GM23338 (cell line): ENCODE data around the gene COPB2. TPM values are rescaled to one million over a fixed set of nuclear protein-coding genes. Genes with fewer than 3 reads are reported as not detected.

Experiments
- ATAC-seq: fragments of 200-7000 bp; cut with Tn5 transposase; 3 replicates; pipeline ENCODE4 v1.9.1; 2020
- DNase-seq: peaks from one replicate; pipeline ENCODE4 v3.0.0-alpha.2; 2015; ENCODE audit warnings: low spot score
- H2AFZ ChIP-seq: fragments of 200-600 bp; sonication (generic); 2 replicates; pipeline ENCODE4 v1.8.0; 2016; ENCODE audit warnings: antibody characterized with exemption, mild to moderate bottlenecking, moderate library complexity
- H3F3A ChIP-seq: fragments of 200-600 bp; sonication (generic); replicated peaks from 2 replicates; pipeline ENCODE4 v1.8.0; 2017; ENCODE audit warnings: antibody characterized with exemption, mixed run types, low read depth
- H3K27ac ChIP-seq: fragments of 200-600 bp; sonication (generic); 2 replicates; pipeline ENCODE4 v1.6.1; 2016; ENCODE audit warnings: low read depth
- H3K27me3 ChIP-seq: fragments of 200-600 bp; sonication (generic); 2 replicates; pipeline ENCODE4 v1.8.0; 2016; ENCODE audit warnings: mild to moderate bottlenecking, mixed run types, moderate library complexity; ENCODE audit not compliant: insufficient read depth
- H3K36me3 ChIP-seq: fragments of 200-600 bp; sonication (generic); 2 replicates; pipeline ENCODE4 v1.8.0; 2016; ENCODE audit warnings: mild to moderate bottlenecking; ENCODE audit not compliant: insufficient read depth
- H3K4me1 ChIP-seq: fragments of 200-600 bp; sonication (generic); 2 replicates; pipeline ENCODE4 v1.8.0; 2016; ENCODE audit warnings: mild to moderate bottlenecking, moderate library complexity; ENCODE audit not compliant: insufficient read depth
- H3K4me2 ChIP-seq: fragments of 200-600 bp; sonication (generic); 2 replicates; pipeline ENCODE4 v1.7.1; 2017; ENCODE audit warnings: mixed run types
- H3K4me3 ChIP-seq: fragments of 200-600 bp; sonication (generic); 2 replicates; pipeline ENCODE4 v1.6.1; 2016; ENCODE audit warnings: mixed run types
- H3K79me2 ChIP-seq: fragments of 200-600 bp; sonication (generic); replicated peaks from 2 replicates; pipeline ENCODE4 v1.8.0; 2017; ENCODE audit warnings: mild to moderate bottlenecking; ENCODE audit not compliant: insufficient read depth
- H3K9me2 ChIP-seq: fragments of 200-600 bp; sonication (generic); 2 replicates; pipeline ENCODE4 v1.8.0; 2017; ENCODE audit not compliant: insufficient read depth
- H4K20me1 ChIP-seq: fragments of 200-600 bp; sonication (generic); replicated peaks from 2 replicates; pipeline ENCODE4 v1.8.0; 2017; ENCODE audit warnings: mild to moderate bottlenecking; ENCODE audit not compliant: insufficient read depth
- H3K27ac Mint-ChIP-seq: 2 replicates; pipeline ENCODE4 v1.8.0; 2020; ENCODE audit warnings: inconsistent platforms, mild to moderate bottlenecking, moderate library complexity, mixed read lengths
- H3K27me3 Mint-ChIP-seq: 3 replicates; pipeline ENCODE4 v1.8.0; 2022; ENCODE audit warnings: low read depth, mild to moderate bottlenecking, moderate library complexity, mixed read lengths, inconsistent platforms; ENCODE audit not compliant: insufficient read depth, poor library complexity
- H3K36me3 Mint-ChIP-seq: 3 replicates; pipeline ENCODE4 v1.8.0; 2021; ENCODE audit warnings: low read depth, mild to moderate bottlenecking, inconsistent platforms, moderate library complexity, mixed read lengths
- H3K4me1 Mint-ChIP-seq: 3 replicates; pipeline ENCODE4 v1.8.0; 2020; ENCODE audit warnings: mild to moderate bottlenecking, inconsistent platforms, mixed read lengths
- H3K4me3 Mint-ChIP-seq: 3 replicates; pipeline ENCODE4 v1.8.0; 2021; ENCODE audit warnings: moderate library complexity, mild to moderate bottlenecking, inconsistent platforms, mixed read lengths
- H3K9me3 Mint-ChIP-seq: 3 replicates; pipeline ENCODE4 v1.8.0; 2020; ENCODE audit warnings: moderate library complexity, mild to moderate bottlenecking, inconsistent platforms, mixed read lengths
- CREB1 ChIP-seq: fragments of 250-450 bp; sonication (Bioruptor Pico); IDR thresholded peaks from 2 replicates; pipeline ENCODE4 v1.5.0; 2020; ENCODE audit warnings: low read depth, mild to moderate bottlenecking, moderate library complexity
- EZH2 ChIP-seq: fragments of 200-600 bp; sonication (generic); IDR thresholded peaks from one replicate; pipeline ENCODE4 v1.8.0; 2017; ENCODE audit warnings: antibody characterized with exemption, mild to moderate bottlenecking, low read depth; ENCODE audit not compliant: unreplicated experiment
- EZH2phosphoT487 ChIP-seq: fragments of 200-600 bp; sonication (generic); IDR thresholded peaks from one replicate; pipeline ENCODE4 v1.8.1; 2018; ENCODE audit warnings: antibody characterized with exemption; ENCODE audit not compliant: unreplicated experiment
- JUNB ChIP-seq: IDR thresholded peaks from one replicate; pipeline ENCODE4 v1.6.1; 2016; ENCODE audit warnings: antibody characterized with exemption; ENCODE audit not compliant: unreplicated experiment
- NANOG ChIP-seq: IDR thresholded peaks from 2 replicates; pipeline ENCODE4 v1.6.1; 2016; ENCODE audit warnings: antibody characterized with exemption, borderline replicate concordance
- POLR2AphosphoS5 ChIP-seq: IDR thresholded peaks from 2 replicates; pipeline ENCODE4 v1.6.1; 2016; ENCODE audit warnings: antibody characterized with exemption, low read depth
- STAT1 ChIP-seq: IDR thresholded peaks from one replicate; pipeline ENCODE4 v1.6.1; 2016; ENCODE audit warnings: antibody characterized with exemption; ENCODE audit not compliant: unreplicated experiment
- ZNF114 ChIP-seq: fragments of 250-450 bp; sonication (Bioruptor Pico); IDR thresholded peaks from 2 replicates; pipeline ENCODE4 v1.5.0; 2020; ENCODE audit warnings: mild to moderate bottlenecking, moderate library complexity
- ZNF331 ChIP-seq: fragments of 250-450 bp; sonication (Bioruptor Pico); IDR thresholded peaks from 2 replicates; pipeline ENCODE4 v1.5.0; 2020; ENCODE audit warnings: low read depth, mild to moderate bottlenecking, moderate library complexity
- ZNF462 ChIP-seq: fragments of 250-450 bp; sonication (Bioruptor Pico); IDR thresholded peaks from 2 replicates; pipeline ENCODE4 v1.5.0; 2020; ENCODE audit warnings: mild to moderate bottlenecking, moderate library complexity
- polyA plus RNA-seq: library from polyadenylated mRNA; unstranded; fragments of >200 nt; fragmentation: Nextera tagmentation; extraction: Ambion mirVana; gene quantifications from 2 replicates; pipeline ENCODE4 v1.2.1, GENCODE V29; 2016
- total RNA-seq: library from RNA; depleted of rRNA; stranded (reverse); fragments of >200 nt; shearing (Covaris generic); gene quantifications from 2 replicates; pipeline ENCODE4 v1.2.3, GENCODE V29; 2014
- TF ChIP-seq, protein P1 (sequence below), 2 experiments: fragments of 200-600 bp in 1 of 2; sonication (generic) in 1 of 2; conservative IDR thresholded peaks; 2 replicates each; pipeline versions ENCODE4 v1.5.1 to v1.6.1; 2016 to 2017; ENCODE audit warnings: antibody characterized with exemption in 2 of 2, low read depth in 2 of 2, mild to moderate bottlenecking in 2 of 2, moderate library complexity in 1 of 2
- TF ChIP-seq, protein P2 (sequence below): IDR thresholded peaks from one replicate; pipeline ENCODE4 v1.6.1; 2018; ENCODE audit warnings: antibody characterized with exemption; ENCODE audit not compliant: unreplicated experiment

COPB2 gene
- total and polyA plus RNA-seq, 2 experiments from 2014 or later, result 48.2 to 89.1 TPM

DNA sequence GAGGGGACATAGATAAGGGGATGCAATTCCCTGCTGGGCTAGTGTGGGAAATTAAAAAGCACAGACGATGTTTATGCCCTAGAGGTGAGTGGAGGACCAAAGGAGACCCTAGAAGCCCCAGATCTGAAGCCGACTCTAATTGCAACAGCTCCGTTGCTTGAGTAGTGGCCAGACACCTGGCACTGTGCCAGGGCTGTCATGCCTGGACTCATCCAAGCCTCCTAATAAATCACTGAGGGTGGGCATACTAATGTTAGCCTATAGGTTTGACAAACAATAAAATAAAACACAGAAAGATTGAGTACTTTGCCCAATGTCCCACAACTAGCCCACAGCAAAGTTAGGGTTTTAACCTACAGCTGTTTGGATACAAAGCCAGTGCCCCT is 71.0 kb downstream of the COPB2 start:
- Histone ChIP-seq H3K4me3 (no peak overlapping the region), H3K4me1 (peaks cover 7% of the 10 kb centered on the region; the same call in 1 of the 2 replicates), H2AFZ (no peak overlapping the region), H3K27ac (no peak overlapping the region), H3K9me2 (no peaks in the 10 kb centered on the region), H3K4me2 (no peak overlapping the region), H3K79me2 (no peaks in the 10 kb centered on the region), H3K27me3 (no peaks in the 10 kb centered on the region), H4K20me1 (no peaks in the 10 kb centered on the region), H3K36me3 (no peaks in the 10 kb centered on the region), H3F3A (no peaks in the 10 kb centered on the region)
- Mint-ChIP-seq H3K27me3 (peaks cover 3% of the 10 kb centered on the region), H3K4me3 (no peak overlapping the region), H3K4me1 (peaks cover 7% of the 10 kb centered on the region), H3K27ac (no peak overlapping the region), H3K9me3 (no peaks in the 10 kb centered on the region), H3K36me3 (no peaks in the 10 kb centered on the region; the same call in 2 of the 3 replicates)
- TF ChIP-seq JUNB, result no peak
- TF ChIP-seq NANOG, result no peak
- TF ChIP-seq, protein P1, sequence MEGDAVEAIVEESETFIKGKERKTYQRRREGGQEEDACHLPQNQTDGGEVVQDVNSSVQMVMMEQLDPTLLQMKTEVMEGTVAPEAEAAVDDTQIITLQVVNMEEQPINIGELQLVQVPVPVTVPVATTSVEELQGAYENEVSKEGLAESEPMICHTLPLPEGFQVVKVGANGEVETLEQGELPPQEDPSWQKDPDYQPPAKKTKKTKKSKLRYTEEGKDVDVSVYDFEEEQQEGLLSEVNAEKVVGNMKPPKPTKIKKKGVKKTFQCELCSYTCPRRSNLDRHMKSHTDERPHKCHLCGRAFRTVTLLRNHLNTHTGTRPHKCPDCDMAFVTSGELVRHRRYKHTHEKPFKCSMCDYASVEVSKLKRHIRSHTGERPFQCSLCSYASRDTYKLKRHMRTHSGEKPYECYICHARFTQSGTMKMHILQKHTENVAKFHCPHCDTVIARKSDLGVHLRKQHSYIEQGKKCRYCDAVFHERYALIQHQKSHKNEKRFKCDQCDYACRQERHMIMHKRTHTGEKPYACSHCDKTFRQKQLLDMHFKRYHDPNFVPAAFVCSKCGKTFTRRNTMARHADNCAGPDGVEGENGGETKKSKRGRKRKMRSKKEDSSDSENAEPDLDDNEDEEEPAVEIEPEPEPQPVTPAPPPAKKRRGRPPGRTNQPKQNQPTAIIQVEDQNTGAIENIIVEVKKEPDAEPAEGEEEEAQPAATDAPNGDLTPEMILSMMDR (conservative IDR thresholded peaks at IDR 0.05; ENCODE audit: low read depth in 2 of 2), result no peak
- no peak for TF ChIP-seq STAT1
- TF ChIP-seq, protein P2, sequence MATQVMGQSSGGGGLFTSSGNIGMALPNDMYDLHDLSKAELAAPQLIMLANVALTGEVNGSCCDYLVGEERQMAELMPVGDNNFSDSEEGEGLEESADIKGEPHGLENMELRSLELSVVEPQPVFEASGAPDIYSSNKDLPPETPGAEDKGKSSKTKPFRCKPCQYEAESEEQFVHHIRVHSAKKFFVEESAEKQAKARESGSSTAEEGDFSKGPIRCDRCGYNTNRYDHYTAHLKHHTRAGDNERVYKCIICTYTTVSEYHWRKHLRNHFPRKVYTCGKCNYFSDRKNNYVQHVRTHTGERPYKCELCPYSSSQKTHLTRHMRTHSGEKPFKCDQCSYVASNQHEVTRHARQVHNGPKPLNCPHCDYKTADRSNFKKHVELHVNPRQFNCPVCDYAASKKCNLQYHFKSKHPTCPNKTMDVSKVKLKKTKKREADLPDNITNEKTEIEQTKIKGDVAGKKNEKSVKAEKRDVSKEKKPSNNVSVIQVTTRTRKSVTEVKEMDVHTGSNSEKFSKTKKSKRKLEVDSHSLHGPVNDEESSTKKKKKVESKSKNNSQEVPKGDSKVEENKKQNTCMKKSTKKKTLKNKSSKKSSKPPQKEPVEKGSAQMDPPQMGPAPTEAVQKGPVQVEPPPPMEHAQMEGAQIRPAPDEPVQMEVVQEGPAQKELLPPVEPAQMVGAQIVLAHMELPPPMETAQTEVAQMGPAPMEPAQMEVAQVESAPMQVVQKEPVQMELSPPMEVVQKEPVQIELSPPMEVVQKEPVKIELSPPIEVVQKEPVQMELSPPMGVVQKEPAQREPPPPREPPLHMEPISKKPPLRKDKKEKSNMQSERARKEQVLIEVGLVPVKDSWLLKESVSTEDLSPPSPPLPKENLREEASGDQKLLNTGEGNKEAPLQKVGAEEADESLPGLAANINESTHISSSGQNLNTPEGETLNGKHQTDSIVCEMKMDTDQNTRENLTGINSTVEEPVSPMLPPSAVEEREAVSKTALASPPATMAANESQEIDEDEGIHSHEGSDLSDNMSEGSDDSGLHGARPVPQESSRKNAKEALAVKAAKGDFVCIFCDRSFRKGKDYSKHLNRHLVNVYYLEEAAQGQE, result no peak
- no peak for TF ChIP-seq ZNF331 (CRISPR knock-in tag)
- no peak for TF ChIP-seq ZNF114 (CRISPR knock-in tag)
- no peak for TF ChIP-seq CREB1 (CRISPR knock-in tag)
- no peak for TF ChIP-seq EZH2phosphoT487
- TF ChIP-seq POLR2AphosphoS5, result no peak
- TF ChIP-seq EZH2, result no peak
- no peak for TF ChIP-seq ZNF462 (CRISPR knock-in tag)
- DNase-seq, result no peak
- ATAC-seq, result no peak
